Naive thymus-derived CD8-positive, alpha-beta T cell (primary cell): ENCODE measurements around the gene CGB7. TPM values are rescaled to one million over a fixed set of nuclear protein-coding genes. Genes with fewer than 3 reads are reported as not detected.
"Not testable (repeated sequence)": the region's sequence is repeated elsewhere in the genome, so short reads cannot be mapped to it uniquely, and the experiment has no call there.

Experiments
- ATAC-seq, 2 donors: fragments of 150-1000 bp; cut with Tn5 transposase in 1 of 2; sonication (Bioruptor Pico), chemical (Tn5 transposase) in 1 of 2; 1 replicate in 1 of 2; 2 replicates in 1 of 2; pipeline ENCODE4 v1.10.0; 2021; ENCODE audit warnings: mild to moderate bottlenecking in 2 of 2, moderate library complexity in 2 of 2
- POLR2A ChIA-PET: fragments of 350-600 bp; sonication (Branson Sonifier 250); formaldehyde crosslinking; loops from one replicate; lab custom pipeline; 2021; ENCODE audit warnings: antibody characterized with exemption; lab: Charles Lee
- DNase-seq, 10 donors: peaks; one replicate each; pipeline versions ENCODE4 v3.0.0 to v3.0.0-alpha.2; 2020 to 2022
- H3K27ac Mint-ChIP-seq, 10 donors: one replicate each; pipeline ENCODE4 v1.8.0; 2020 to 2022; ENCODE audit warnings: mild to moderate bottlenecking in 10 of 10, mixed read lengths in 10 of 10, moderate library complexity in 4 of 10, inconsistent platforms in 1 of 10
- H3K27me3 Mint-ChIP-seq, 5 donors: one replicate each; pipeline ENCODE4 v1.8.0; 2021 to 2022; ENCODE audit warnings: mixed read lengths in 5 of 5
- H3K36me3 Mint-ChIP-seq, 3 donors: one replicate each; pipeline ENCODE4 v1.8.0; 2020 to 2022; ENCODE audit warnings: mixed read lengths in 3 of 3, mild to moderate bottlenecking in 2 of 3, inconsistent platforms in 1 of 3
- H3K4me1 Mint-ChIP-seq, 4 donors: one replicate each; pipeline ENCODE4 v1.8.0; 2021 to 2022; ENCODE audit warnings: mixed read lengths in 4 of 4
- H3K4me3 Mint-ChIP-seq, 10 donors: one replicate each; pipeline ENCODE4 v1.8.0; 2020 to 2022; ENCODE audit warnings: mild to moderate bottlenecking in 10 of 10, mixed read lengths in 10 of 10, moderate library complexity in 6 of 10, inconsistent platforms in 1 of 10
- H3K9me3 Mint-ChIP-seq, 9 donors: one replicate each; pipeline ENCODE4 v1.8.0; 2020 to 2022; ENCODE audit warnings: mixed read lengths in 9 of 9, mild to moderate bottlenecking in 3 of 9, inconsistent platforms in 1 of 9, moderate library complexity in 1 of 9
- polyA plus RNA-seq, 3 donors: library from polyadenylated mRNA; unstranded; fragments of 300-500 nt; fragmentation: Illumina TruSeq; gene quantifications; one replicate each; pipeline ENCODE4 v1.2.3, GENCODE V29; 2021
- total RNA-seq, 8 experiments: library from RNA in 2 of 8; stranded (reverse) in 2 of 8; gene quantifications; one replicate each; pipeline ENCODE4 v1.2.3 and lab custom pipeline; 2021 to 2026

Gene CGB7
- total and polyA plus RNA-seq, 5 experiments from 2014 or later = not detected

DNA sequence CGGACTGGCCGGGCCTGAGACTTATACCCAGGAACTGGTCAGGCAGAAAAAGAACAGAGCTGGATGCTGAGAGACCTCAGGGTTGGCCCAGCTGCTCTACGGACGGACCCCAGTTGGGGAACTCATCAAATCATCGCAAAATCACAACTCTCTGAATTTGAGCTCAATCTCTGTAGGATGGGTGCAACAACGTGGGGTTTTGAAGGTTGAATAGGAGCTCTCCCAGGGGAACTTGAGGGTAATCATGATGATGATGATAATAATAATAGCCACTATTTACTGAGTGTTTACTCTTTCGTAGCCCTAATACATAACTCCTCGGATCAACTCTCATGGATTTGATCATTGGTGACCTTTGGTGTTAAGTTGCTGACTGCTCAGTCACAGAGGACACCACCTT is 27.2 kb downstream of the CGB7 start:
- DNase-seq, H3K36me3 Mint-ChIP-seq, ATAC-seq, H3K4me3 Mint-ChIP-seq, H3K4me1 Mint-ChIP-seq, H3K9me3 Mint-ChIP-seq, POLR2A ChIA-PET, H3K27ac Mint-ChIP-seq: not testable (repeated sequence)
- peaks cover 3 to 12% (median 7%) of the 10 kb centered on the region in 5 donors for H3K27me3 Mint-ChIP-seq

- H3K36me3 Mint-ChIP-seq, H3K4me3 Mint-ChIP-seq, H3K27ac Mint-ChIP-seq, H3K4me1 Mint-ChIP-seq, POLR2A ChIA-PET, ATAC-seq, DNase-seq, H3K9me3 Mint-ChIP-seq: not testable (repeated sequence)
- peaks cover 0 to 12% (median 7%) of the 10 kb centered on the region in 5 donors for H3K27me3 Mint-ChIP-seq
Measured at GRCh38 chr19:49029749-49030148, 27.8 kb downstream of the CGB7 start.

- H3K4me3 Mint-ChIP-seq, H3K27me3 Mint-ChIP-seq, H3K27ac Mint-ChIP-seq, H3K36me3 Mint-ChIP-seq, DNase-seq, ATAC-seq, POLR2A ChIA-PET, H3K4me1 Mint-ChIP-seq, H3K9me3 Mint-ChIP-seq: not testable (repeated sequence)
Measured at GRCh38 chr19:49028686-49029085, 28.9 kb downstream of the CGB7 start.

DNA sequence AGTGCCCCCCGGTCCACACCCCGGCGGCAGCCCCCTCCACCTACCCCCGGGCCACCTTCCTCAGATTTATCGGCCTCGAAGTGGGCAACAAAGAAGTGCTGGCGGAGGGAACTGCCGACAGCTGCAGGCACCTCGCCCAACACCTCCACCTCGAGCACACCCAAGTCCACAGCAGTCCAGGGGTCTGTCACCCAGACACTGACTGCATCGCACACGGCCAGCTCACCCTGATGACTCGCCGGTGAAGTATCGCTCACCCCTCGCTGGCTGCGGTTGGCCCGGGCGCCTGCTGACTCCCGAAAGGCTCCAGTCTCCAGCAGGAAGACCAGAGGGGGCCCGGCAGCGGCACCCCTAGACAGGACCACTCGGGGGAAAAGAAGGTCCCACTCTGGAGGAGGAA is 31.9 kb downstream of the CGB7 start:
- H3K4me3 Mint-ChIP-seq, POLR2A ChIA-PET, H3K9me3 Mint-ChIP-seq, DNase-seq, H3K27me3 Mint-ChIP-seq, ATAC-seq, H3K4me1 Mint-ChIP-seq, H3K36me3 Mint-ChIP-seq: not testable (repeated sequence)
- H3K27ac Mint-ChIP-seq = peak overlapping the region in 1 of 10 donors; percentile 48

- H3K9me3 Mint-ChIP-seq, H3K27ac Mint-ChIP-seq, H3K36me3 Mint-ChIP-seq, H3K27me3 Mint-ChIP-seq, POLR2A ChIA-PET, ATAC-seq, DNase-seq, H3K4me3 Mint-ChIP-seq: not testable (repeated sequence)
- H3K4me1 Mint-ChIP-seq = peaks cover 5 to 13% (median 10%) of the 10 kb centered on the region in 4 donors
Measured at GRCh38 chr19:49025088-49025487, 32.5 kb downstream of the CGB7 start.

GRCh38 chr19:49024233-49024632 is 33.3 kb downstream of the CGB7 start, which contains the start of gene CGB3:
Gene CGB3, minus strand, starts transcription at chr19:49024333. Its CDS starts 362 bp downstream, at chr19:49023971.
- H3K4me1 Mint-ChIP-seq = peaks cover 7 to 20% (median 15%) of the 10 kb centered on the region in 4 donors
- H3K36me3 Mint-ChIP-seq, H3K27me3 Mint-ChIP-seq, H3K4me3 Mint-ChIP-seq, POLR2A ChIA-PET, H3K27ac Mint-ChIP-seq, H3K9me3 Mint-ChIP-seq, ATAC-seq, DNase-seq: not testable (repeated sequence)

- H3K27ac Mint-ChIP-seq = no peak overlapping the region
- H3K36me3 Mint-ChIP-seq = no peaks in the 10 kb centered on the region
- no peak overlapping the region for H3K4me3 Mint-ChIP-seq
- POLR2A ChIA-PET = interaction anchor here (0.6 kb wide), 1 partner anchor 908 kb away, joined by 3 read pairs; no protein-coding TSS in a partner anchor
- H3K9me3 Mint-ChIP-seq = no peaks in the 10 kb centered on the region
- DNase-seq = no peak
- peaks cover 10 to 34% (median 24%) of the 10 kb centered on the region in 4 donors for H3K4me1 Mint-ChIP-seq
- no peak for ATAC-seq
- peaks cover 0 to 6% (median 0%) of the 10 kb centered on the region in 5 donors for H3K27me3 Mint-ChIP-seq
Measured at GRCh38 chr19:49022116-49022515, 35.4 kb downstream of the CGB7 start.

- Mint-ChIP-seq H3K36me3 (no peaks in the 10 kb centered on the region), H3K27ac (peak overlapping the region in 1 of 10 donors; percentile 78), H3K27me3 (peaks cover 0 to 6% (median 0%) of the 10 kb centered on the region in 5 donors), H3K9me3 (no peaks in the 10 kb centered on the region), H3K4me1 (peaks cover 10 to 35% (median 24%) of the 10 kb centered on the region in 4 donors), H3K4me3 (peak overlapping the region in 3 of 10 donors; percentile 2 to 61 (median 5))
- ATAC-seq (no peak), DNase-seq (no peak)
- POLR2A ChIA-PET = interaction anchor here (0.5 to 1.1 kb wide), 2 partner anchors 27 to 319 kb away, joined by 3 read pairs; partner anchors contain the start of gene RUVBL2
Measured at GRCh38 chr19:49020931-49021895, 36.3 kb downstream of the CGB7 start.

GRCh38 chr19:49020342-49020741 is 37.2 kb downstream of the CGB7 start:
- no peak overlapping the region for H3K27ac Mint-ChIP-seq
- peak overlapping the region in 6 of 10 donors; percentile 4 to 95 (median 84) for H3K4me3 Mint-ChIP-seq
- no peak for ATAC-seq
- H3K4me1 Mint-ChIP-seq = peaks cover 10 to 35% (median 24%) of the 10 kb centered on the region in 4 donors
- no peak for DNase-seq
- H3K36me3 Mint-ChIP-seq = peaks cover 0 to 3% (median 0%) of the 10 kb centered on the region in 3 donors
- peaks cover 0 to 6% (median 0%) of the 10 kb centered on the region in 5 donors for H3K27me3 Mint-ChIP-seq
- POLR2A ChIA-PET = interaction anchor here (0.5 kb wide), 1 partner anchor 320 kb away, joined by 3 read pairs; no protein-coding TSS in a partner anchor
- no peaks in the 10 kb centered on the region for H3K9me3 Mint-ChIP-seq

DNA sequence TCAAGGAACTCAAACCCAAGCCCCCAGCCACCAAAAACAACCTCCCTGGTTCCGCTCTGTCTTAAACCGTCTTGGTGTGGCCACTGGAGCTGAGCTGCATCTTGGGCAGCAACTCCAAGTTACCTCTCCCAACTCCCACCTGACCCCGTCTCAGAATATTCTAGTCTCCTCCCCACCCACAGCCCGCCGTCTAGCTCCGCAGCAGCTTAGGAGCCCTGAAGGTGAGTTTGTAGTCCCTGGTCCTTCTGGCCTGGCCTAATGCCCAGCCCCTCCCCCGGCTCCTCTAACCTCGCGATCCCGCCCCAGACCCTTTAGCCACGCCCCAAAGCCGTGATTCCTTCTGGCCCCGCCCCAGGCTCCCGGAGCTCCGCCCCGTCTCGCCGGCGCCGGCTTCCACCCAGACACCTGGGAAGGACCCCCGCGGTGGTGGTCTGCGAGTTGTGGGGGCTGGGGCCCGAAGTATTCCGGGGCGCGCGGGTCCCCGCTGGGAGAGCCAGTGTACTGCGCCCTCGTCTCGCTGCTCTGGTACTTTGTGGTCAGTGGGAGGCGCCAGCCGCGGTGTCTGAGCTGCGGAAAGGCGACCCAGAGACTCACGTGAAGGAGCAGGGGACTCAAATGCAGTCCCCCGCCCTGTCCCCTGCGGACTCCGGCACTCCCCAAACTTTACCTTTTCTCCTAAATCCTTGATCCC is 38.2 kb downstream of the CGB7 start:
- ATAC-seq (peak; percentile 26 to 33), DNase-seq (peak; percentile 38 to 76 (median 63))
- Mint-ChIP-seq H3K4me1 (peaks cover 10 to 35% (median 24%) of the 10 kb centered on the region in 4 donors), H3K4me3 (peak overlapping the region; percentile 81 to 95 (median 90)), H3K27me3 (peaks cover 0 to 6% (median 0%) of the 10 kb centered on the region in 5 donors), H3K27ac (peak overlapping the region in 7 of 10 donors; percentile 52 to 85 (median 75)), H3K9me3 (no peaks in the 10 kb centered on the region), H3K36me3 (peaks cover 0 to 4% (median 0%) of the 10 kb centered on the region in 3 donors)
- POLR2A ChIA-PET = interaction anchor here (0.7 kb wide), 1 partner anchor 914 kb away, joined by 3 read pairs; no protein-coding TSS in a partner anchor

- H3K4me1 Mint-ChIP-seq = peaks cover 10 to 35% (median 24%) of the 10 kb centered on the region in 4 donors
- POLR2A ChIA-PET = interaction anchor here (0.6 to 1.4 kb wide), 3 partner anchors 25 to 915 kb away, joined by 3 to 19 read pairs (median 4); partner anchors contain the start of genes GYS1 and RUVBL2
- not testable (repeated sequence) for H3K27me3 Mint-ChIP-seq, H3K9me3 Mint-ChIP-seq, H3K36me3 Mint-ChIP-seq
- H3K27ac Mint-ChIP-seq = peak overlapping the region in 8 of 10 donors; percentile 40 to 85 (median 67)
- H3K4me3 Mint-ChIP-seq = peak overlapping the region; percentile 81 to 95 (median 90)
- DNase-seq = peak in 3 of 10 donors; percentile 33 to 48 (median 40)
- peak; percentile 32 to 34 for ATAC-seq
Measured at GRCh38 chr19:49018388-49019241, 38.9 kb downstream of the CGB7 start.
